K562 (cell line): ENCODE results near the gene DOCK7. TPM values are rescaled to one million over a fixed set of nuclear protein-coding genes. Genes with fewer than 3 reads are reported as not detected.

Source experiments
- ATAC-seq: fragments of 200-7000 bp; cut with Tn5 transposase; 3 replicates; pipeline ENCODE4 v1.9.1; 2020; ENCODE audit warnings: moderate library complexity
- BruUV-seq: library from RNA; stranded (reverse); fragments of 400-500 nt; replicated peaks from 2 replicates; lab custom pipeline; 2021; lab: Mats Ljungman, UMichigan
- CTCF ChIA-PET: fragments of 300-600 bp; formaldehyde crosslinking; extraction: SDS; loops from one replicate; lab custom pipeline; 2021; ENCODE audit warnings: low intra/inter-chr PET ratio; lab: Yijun Ruan, JAX
- POLR2A ChIA-PET: fragments of 300-600, 350-650 bp; sonication (Branson Sonifier 250); formaldehyde crosslinking; extraction: SDS; loops from one replicate; lab custom pipeline; 2021; ENCODE audit warnings: antibody characterized with exemption, inconsistent platforms; lab: Yijun Ruan, JAX
- DNase-seq, 4 experiments: peaks; one replicate each; pipeline versions ENCODE4 v3.0.0 to v3.0.0-alpha.2; 2011 to 2018; ENCODE audit warnings: low spot score in 3 of 4, mixed read lengths in 3 of 4; ENCODE audit errors: extremely low read depth in 1 of 4
- FAIRE-seq: peaks from 2 replicates; lab custom pipeline; 2011; peaks lifted over from hg19 to GRCh38; lab: Jason Lieb, UNC
- H2AFZ ChIP-seq: 2 replicates; pipeline ENCODE4 v1.6.0; 2011; ENCODE audit warnings: low read depth, low read length, control low read depth, inconsistent platforms
- H3K27ac ChIP-seq: fragments of 200-600 bp; 3 replicates; pipeline ENCODE4 v1.8.0; 2011; ENCODE audit warnings: low read depth, mild to moderate bottlenecking, control low read depth, inconsistent platforms, low read length, moderate library complexity, mixed read lengths; ENCODE audit errors: extremely low read depth
- H3K27me3 ChIP-seq, 2 experiments: fragments of 300-600 bp in 1 of 2; 2 replicates in 1 of 2; 3 replicates in 1 of 2; pipeline versions ENCODE4 v1.6.0 to v1.8.0; 2011; ENCODE audit warnings: inconsistent platforms in 2 of 2, low read length in 2 of 2, mild to moderate bottlenecking in 1 of 2, mixed read lengths in 1 of 2, moderate library complexity in 1 of 2; ENCODE audit not compliant: control insufficient read depth in 2 of 2, insufficient read depth in 2 of 2
- H3K36me3 ChIP-seq: fragments of 300-600 bp; 3 replicates; pipeline ENCODE4 v1.8.0; 2011; ENCODE audit warnings: mild to moderate bottlenecking, low read length, inconsistent platforms; ENCODE audit not compliant: control insufficient read depth, insufficient read depth
- H3K4me1 ChIP-seq, 2 experiments: fragments of 200-600 bp in 1 of 2; replicated peaks in 1 of 2; 2 replicates in 1 of 2; 3 replicates in 1 of 2; pipeline versions ENCODE4 v1.5.1 to v1.8.0; 2011; ENCODE audit warnings: inconsistent platforms in 2 of 2, low read length in 2 of 2, mild to moderate bottlenecking in 1 of 2, mixed read lengths in 1 of 2, moderate library complexity in 1 of 2; ENCODE audit not compliant: control insufficient read depth in 2 of 2, insufficient read depth in 2 of 2
- H3K4me2 ChIP-seq: 2 replicates; pipeline ENCODE4 v1.6.1; 2011; ENCODE audit warnings: low read length, control low read depth, inconsistent platforms, mixed read lengths; ENCODE audit not compliant: insufficient read depth
- H3K4me3 ChIP-seq: fragments of 200-600 bp; sonication (generic), shearing (Covaris generic); 2 replicates; pipeline ENCODE4 v1.5.1; 2016; ENCODE audit warnings: control low read depth, inconsistent platforms
- H3K79me2 ChIP-seq: fragments of 200-600 bp; 3 replicates; pipeline ENCODE4 v1.8.0; 2011; ENCODE audit warnings: low read length, inconsistent platforms; ENCODE audit not compliant: control insufficient read depth, insufficient read depth
- H3K9ac ChIP-seq, 2 experiments: 2 replicates each; pipeline versions ENCODE4 v1.6.0 to v1.6.1; 2011; ENCODE audit warnings: low read depth in 2 of 2, low read length in 2 of 2, control low read depth in 1 of 2, inconsistent platforms in 1 of 2, mild to moderate bottlenecking in 1 of 2, mixed read lengths in 1 of 2; ENCODE audit not compliant: insufficient read depth in 1 of 2
- H3K9me1 ChIP-seq: one replicate; pipeline ENCODE4 v1.6.0; 2011; ENCODE audit warnings: inconsistent platforms, mild to moderate bottlenecking, low read length, moderate library complexity; ENCODE audit not compliant: control insufficient read depth, insufficient read depth
- H3K9me3 ChIP-seq: replicated peaks from 2 replicates; pipeline ENCODE4 v1.5.1; 2011; ENCODE audit warnings: low read depth, low read length, inconsistent platforms; ENCODE audit not compliant: control insufficient read depth, insufficient read depth
- H4K20me1 ChIP-seq: replicated peaks from 2 replicates; pipeline ENCODE4 v1.6.1; 2011; ENCODE audit warnings: low read length, inconsistent platforms, mixed read lengths; ENCODE audit not compliant: control insufficient read depth, insufficient read depth
- NEUROD1 ChIP-seq: fragments of 150-350 bp; IDR thresholded peaks from 2 replicates; pipeline ENCODE4 v1.6.1; 2014; ENCODE audit warnings: borderline replicate concordance, low read length, low read depth; ENCODE audit not compliant: partially characterized antibody
- TAL1 ChIP-seq: fragments of 450-650 bp; IDR thresholded peaks from 2 replicates; pipeline ENCODE4 v1.6.1; 2016; ENCODE audit warnings: mild to moderate bottlenecking
- USF2 ChIP-seq: sonication (generic); formaldehyde crosslinking; IDR thresholded peaks from 2 replicates; pipeline ENCODE4 v1.5.0; 2020; ENCODE audit warnings: missing genetic modification reagents
- ZBTB8A ChIP-seq: fragments of 450-650 bp; IDR thresholded peaks from 2 replicates; pipeline ENCODE4 v1.6.1; 2018; ENCODE audit warnings: mild to moderate bottlenecking, moderate library complexity; ENCODE audit not compliant: partially characterized antibody
- WGBS: fragments of 100-300 bp; shearing (Covaris generic); methylation state at CpG from one replicate; pipeline ENCODE4 v1.1.6; 2016; ENCODE audit warnings: low coverage, mixed read lengths; ENCODE audit not compliant: insufficient coverage; ENCODE audit errors: missing lambda C conversion rate; 5-methylcytosine and 5-hydroxymethylcytosine counted together
- in situ Hi-C: fragments of 300-500 bp; cut with MboI; formaldehyde crosslinking; loops from 4 replicates; pipeline ENCODE4 v1.15.0; 2018; ENCODE audit warnings: inconsistent platforms, mixed read lengths
- intact Hi-C: fragments of 100-400 bp; cut with micrococcal nuclease; formaldehyde crosslinking; loops from 2 replicates; pipeline ENCODE4 v1.14.2; 2022
- polyA plus RNA-seq, 8 experiments: library from polyadenylated mRNA; depleted of rRNA in 4 of 8; stranded (reverse) in 5 of 8; unstranded in 3 of 8; fragments of >200 nt; fragmentation: Nextera tagmentation in 2 of 8; fragmentation: Illumina TruSeq in 1 of 8; extraction: Ambion mirVana in 2 of 8; extraction: Trizol in 1 of 8; gene quantifications; 2 replicates each; pipeline versions ENCODE4 v1.2.1 to v1.2.3, GENCODE V29; 2011 to 2014; ENCODE audit warnings: inconsistent platforms in 1 of 8, missing spikeins in 1 of 8
- total RNA-seq, 7 experiments: library from RNA; depleted of rRNA in 6 of 7; stranded (reverse); fragments of >200 nt in 6 of 7; fragmentation: Illumina TruSeq in 2 of 7; extraction: Trizol in 2 of 7; gene quantifications; 2 replicates each; pipeline versions ENCODE4 v1.2.1 to v1.2.3, GENCODE V29; 2011 to 2021; ENCODE audit warnings: low replicate concordance in 1 of 7
- TF ChIP-seq, protein P1 (sequence below): fragments of 450-650 bp; IDR thresholded peaks from 2 replicates; pipeline ENCODE4 v1.6.1; 2017; ENCODE audit warnings: mild to moderate bottlenecking, moderate library complexity
- TF ChIP-seq, protein P2 (sequence below): fragments of 450-650 bp; IDR thresholded peaks from 2 replicates; pipeline ENCODE4 v1.6.1; 2016; ENCODE audit warnings: antibody characterized with exemption
- TF ChIP-seq, protein P3 (sequence below), 2 experiments: IDR thresholded peaks; 2 replicates each; pipeline ENCODE4 v1.6.1; 2012; ENCODE audit warnings: improper control_type of control experiment in 2 of 2, low read depth in 2 of 2, low read length in 2 of 2, borderline replicate concordance in 1 of 2

Gene DOCK7
- total and polyA plus RNA-seq, 9 of the 15 experiments (the other 6 are each of a cell fraction or from before 2014, with no cell fraction given), result 4.9 to 35.1 (median 12.6) TPM

DNA sequence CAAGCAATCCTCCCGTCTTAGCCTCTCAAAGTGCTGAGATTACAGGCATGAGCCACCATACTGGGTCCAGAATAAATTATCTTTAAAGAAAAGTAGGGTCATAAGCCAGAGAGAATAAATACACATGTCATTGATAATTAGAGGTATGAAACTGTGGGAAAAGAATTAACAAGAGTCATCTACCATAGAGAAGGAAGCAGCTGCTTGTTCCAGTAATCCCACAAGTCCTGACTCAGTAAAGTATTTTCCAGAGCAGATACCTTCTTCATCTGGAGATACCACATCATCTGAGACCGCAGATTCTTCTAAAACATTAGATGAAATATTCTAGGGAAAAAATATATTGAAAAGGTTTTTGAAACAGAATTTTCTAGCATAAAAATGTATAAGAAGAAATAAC is 195.7 kb downstream of the DOCK7 start:
- Histone ChIP-seq H3K4me3 (no peak overlapping the region), H3K79me2 (no peaks in the 10 kb centered on the region), H4K20me1 (no peaks in the 10 kb centered on the region), H2AFZ (no peak overlapping the region), H3K27me3 (no peaks in the 10 kb centered on the region), H3K36me3 (peaks cover 3% of the 10 kb centered on the region; the same call in 2 of the 3 replicates), H3K9me1 (no peaks in the 10 kb centered on the region), H3K4me2 (no peak overlapping the region), H3K9me3 (no peaks in the 10 kb centered on the region), H3K4me1 (no peaks in the 10 kb centered on the region), H3K9ac (no peak overlapping the region), H3K27ac (no peak overlapping the region)
- WGBS, result 56% methylated on average over 2 of the region's 2 CpGs
- DNase-seq (no peak), FAIRE-seq (no peak), ATAC-seq (no peak)
- POLR2A ChIA-PET, result no interaction called here
- in situ Hi-C loops (no loop called here), intact Hi-C loops (no loop called here)
- CTCF ChIA-PET, result no interaction called here
- no peak for TF ChIP-seq USF2 (CRISPR knock-in tag)
- no TSS peak for BruUV-seq

- intact Hi-C loops (no loop called here), in situ Hi-C loops (no loop called here)
- H3K9me1 ChIP-seq, result no peaks in the 10 kb centered on the region
- DNase-seq (no peak), ATAC-seq (no peak), FAIRE-seq (no peak)
- BruUV-seq, result no TSS peak
- H3K4me2 ChIP-seq, result no peak overlapping the region
- no peak overlapping the region for H3K9ac ChIP-seq
- H3K4me3 ChIP-seq, result no peak overlapping the region
- no peaks in the 10 kb centered on the region for H3K79me2 ChIP-seq
- ChIA-PET POLR2A (interaction anchor here (1.2 kb wide), 1 partner anchor 11 kb away, joined by 5 read pairs; no protein-coding TSS in a partner anchor), CTCF (no interaction called here)
- H3K36me3 ChIP-seq, result no peaks in the 10 kb centered on the region
- no peak overlapping the region for H3K27ac ChIP-seq
- no peaks in the 10 kb centered on the region for H3K4me1 ChIP-seq
- H3K27me3 ChIP-seq, result no peaks in the 10 kb centered on the region
- no peaks in the 10 kb centered on the region for H4K20me1 ChIP-seq
- no peak overlapping the region for H2AFZ ChIP-seq
- H3K9me3 ChIP-seq, result no peaks in the 10 kb centered on the region
- WGBS, result 31% methylated on average over 2 of the region's 2 CpGs
- TF ChIP-seq, protein P1, sequence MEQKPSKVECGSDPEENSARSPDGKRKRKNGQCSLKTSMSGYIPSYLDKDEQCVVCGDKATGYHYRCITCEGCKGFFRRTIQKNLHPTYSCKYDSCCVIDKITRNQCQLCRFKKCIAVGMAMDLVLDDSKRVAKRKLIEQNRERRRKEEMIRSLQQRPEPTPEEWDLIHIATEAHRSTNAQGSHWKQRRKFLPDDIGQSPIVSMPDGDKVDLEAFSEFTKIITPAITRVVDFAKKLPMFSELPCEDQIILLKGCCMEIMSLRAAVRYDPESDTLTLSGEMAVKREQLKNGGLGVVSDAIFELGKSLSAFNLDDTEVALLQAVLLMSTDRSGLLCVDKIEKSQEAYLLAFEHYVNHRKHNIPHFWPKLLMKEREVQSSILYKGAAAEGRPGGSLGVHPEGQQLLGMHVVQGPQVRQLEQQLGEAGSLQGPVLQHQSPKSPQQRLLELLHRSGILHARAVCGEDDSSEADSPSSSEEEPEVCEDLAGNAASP, result no peak
- TF ChIP-seq, protein P2, sequence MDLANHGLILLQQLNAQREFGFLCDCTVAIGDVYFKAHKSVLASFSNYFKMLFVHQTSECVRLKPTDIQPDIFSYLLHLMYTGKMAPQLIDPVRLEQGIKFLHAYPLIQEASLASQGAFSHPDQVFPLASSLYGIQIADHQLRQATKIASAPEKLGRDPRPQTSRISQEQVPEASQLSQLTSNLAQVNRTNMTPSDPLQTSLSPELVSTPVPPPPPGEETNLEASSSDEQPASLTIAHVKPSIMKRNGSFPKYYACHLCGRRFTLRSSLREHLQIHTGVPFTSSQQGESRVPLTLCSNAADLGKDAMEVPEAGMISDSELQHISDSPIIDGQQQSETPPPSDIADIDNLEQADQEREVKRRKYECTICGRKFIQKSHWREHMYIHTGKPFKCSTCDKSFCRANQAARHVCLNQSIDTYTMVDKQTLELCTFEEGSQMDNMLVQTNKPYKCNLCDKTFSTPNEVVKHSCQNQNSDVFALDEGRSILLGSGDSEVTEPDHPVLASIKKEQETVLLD, result no peak
- TF ChIP-seq, protein P3, sequence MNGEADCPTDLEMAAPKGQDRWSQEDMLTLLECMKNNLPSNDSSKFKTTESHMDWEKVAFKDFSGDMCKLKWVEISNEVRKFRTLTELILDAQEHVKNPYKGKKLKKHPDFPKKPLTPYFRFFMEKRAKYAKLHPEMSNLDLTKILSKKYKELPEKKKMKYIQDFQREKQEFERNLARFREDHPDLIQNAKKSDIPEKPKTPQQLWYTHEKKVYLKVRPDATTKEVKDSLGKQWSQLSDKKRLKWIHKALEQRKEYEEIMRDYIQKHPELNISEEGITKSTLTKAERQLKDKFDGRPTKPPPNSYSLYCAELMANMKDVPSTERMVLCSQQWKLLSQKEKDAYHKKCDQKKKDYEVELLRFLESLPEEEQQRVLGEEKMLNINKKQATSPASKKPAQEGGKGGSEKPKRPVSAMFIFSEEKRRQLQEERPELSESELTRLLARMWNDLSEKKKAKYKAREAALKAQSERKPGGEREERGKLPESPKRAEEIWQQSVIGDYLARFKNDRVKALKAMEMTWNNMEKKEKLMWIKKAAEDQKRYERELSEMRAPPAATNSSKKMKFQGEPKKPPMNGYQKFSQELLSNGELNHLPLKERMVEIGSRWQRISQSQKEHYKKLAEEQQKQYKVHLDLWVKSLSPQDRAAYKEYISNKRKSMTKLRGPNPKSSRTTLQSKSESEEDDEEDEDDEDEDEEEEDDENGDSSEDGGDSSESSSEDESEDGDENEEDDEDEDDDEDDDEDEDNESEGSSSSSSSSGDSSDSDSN (IDR thresholded peaks at IDR 0.05; ENCODE audit: borderline replicate concordance in 1 of 2, low read depth in 2 of 2, low read length in 2 of 2), result no peak
- no peak for TF ChIP-seq NEUROD1
- TF ChIP-seq TAL1, result no peak
- TF ChIP-seq ZBTB8A, result no peak
Observed at GRCh38 chr1:62487956-62488355, 200.2 kb downstream of the DOCK7 start.
